ENCODE data around the gene LOXHD1.

Gene LOXHD1

DNA sequence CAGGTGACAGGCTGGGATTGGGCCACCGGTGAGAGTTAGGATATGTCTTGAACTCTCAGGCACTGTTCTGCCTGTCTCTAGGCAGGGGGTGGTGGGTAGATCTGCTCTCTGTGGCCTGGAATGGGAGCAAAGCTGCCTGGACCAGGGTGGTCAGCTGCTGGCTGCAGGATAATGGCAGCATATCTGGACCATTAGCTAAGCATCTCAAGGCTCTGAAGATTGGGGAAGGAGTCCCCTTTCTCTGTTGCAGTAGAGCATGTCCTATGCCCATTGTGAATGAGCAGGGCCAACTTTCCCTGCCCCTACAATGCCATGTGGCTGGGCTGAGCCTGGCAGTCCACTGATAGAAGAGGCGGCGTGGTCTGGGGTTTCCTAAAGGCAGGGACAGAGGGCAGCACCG lies 34.6 kb downstream of the LOXHD1 start:
- no peak overlapping the region for H2BK120ac ChIP-seq (ENCODE audit: insufficient read depth, low read length, poor library complexity)
- H3K4ac ChIP-seq (ENCODE audit: low read depth, low read length), result no peak overlapping the region
- H3K79me1 ChIP-seq (ENCODE audit: low read length), result no peaks in the 10 kb centered on the region
- H3K4me3 ChIP-seq (ENCODE audit: low read depth, low read length), result no peak overlapping the region
- H3K79me2 ChIP-seq (ENCODE audit: control insufficient read depth, insufficient read depth, low read length, poor library complexity), result no peaks in the 10 kb centered on the region
- H2AK5ac ChIP-seq (ENCODE audit: low read length), result no peak overlapping the region
- no peaks in the 10 kb centered on the region for H3K27me3 ChIP-seq (ENCODE audit: insufficient read depth, low read length)
- H4K12ac ChIP-seq (ENCODE audit: low read depth, low read length), result no peak overlapping the region
- H4K91ac ChIP-seq (ENCODE audit: low read depth, low read length), result no peak overlapping the region
- no peak overlapping the region for H2AFZ ChIP-seq (ENCODE audit: insufficient read depth, low read length, poor library complexity)
- H2BK5ac ChIP-seq (ENCODE audit: low read depth, low read length, poor library complexity), result no peak overlapping the region
- no peak for DNase-seq
- no peak overlapping the region for H2BK12ac ChIP-seq (ENCODE audit: low read length)
- no peak overlapping the region for H3K4me2 ChIP-seq (ENCODE audit: low read length)
- H3K36me3 ChIP-seq (ENCODE audit: control insufficient read depth in 1 of 2, insufficient read depth in 2 of 2, low read length in 2 of 2), result no peaks in the 10 kb centered on the region
- H4K8ac ChIP-seq (ENCODE audit: low read depth, low read length), result no peak overlapping the region
- H3K4me1 ChIP-seq (ENCODE audit: control insufficient read depth in 1 of 2, insufficient read depth in 2 of 2, low read length in 2 of 2), result no peaks in the 10 kb centered on the region
- no peak overlapping the region for H3K14ac ChIP-seq (ENCODE audit: low read length)
- no peak overlapping the region for H3K9ac ChIP-seq (ENCODE audit: low read length)
- H3K23ac ChIP-seq (ENCODE audit: low read length), result no peak overlapping the region
- no peak overlapping the region for H3K18ac ChIP-seq (ENCODE audit: low read length)
- no peaks in the 10 kb centered on the region for H3K9me3 ChIP-seq (ENCODE audit: insufficient read depth, low read depth, low read length)
- no CpG with 5 or more reads among the region's 4 CpGs for WGBS (ENCODE audit: extremely low coverage, insufficient coverage, insufficient read length)
- H3K27ac ChIP-seq (ENCODE audit: low read depth, low read length), result no peak overlapping the region

DNA sequence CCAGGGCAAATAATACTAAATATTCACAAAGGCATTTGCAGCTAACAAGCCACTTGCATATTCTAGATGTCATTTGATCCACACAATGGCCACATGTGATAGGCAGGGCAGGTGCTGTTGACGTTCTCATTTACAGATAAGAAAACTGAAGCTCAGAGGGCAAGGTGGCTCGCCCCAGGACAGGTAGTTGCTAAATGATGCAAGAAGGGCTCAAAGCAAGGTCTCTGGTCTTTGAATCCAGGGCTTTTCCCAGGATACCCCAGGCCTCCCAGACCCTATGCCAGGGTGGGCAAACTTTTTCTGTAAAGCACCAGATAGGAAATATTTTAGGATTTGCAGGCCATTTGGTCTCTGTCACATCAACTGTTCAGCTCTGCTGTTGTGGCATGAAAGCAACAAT lies 35.1 kb downstream of the LOXHD1 start:
- H3K9ac ChIP-seq (ENCODE audit: low read length), result no peak overlapping the region
- no peak overlapping the region for H2BK5ac ChIP-seq (ENCODE audit: low read depth, low read length, poor library complexity)
- H3K27me3 ChIP-seq (ENCODE audit: insufficient read depth, low read length), result no peaks in the 10 kb centered on the region
- H3K23ac ChIP-seq (ENCODE audit: low read length), result no peak overlapping the region
- H2AFZ ChIP-seq (ENCODE audit: insufficient read depth, low read length, poor library complexity), result no peak overlapping the region
- no peaks in the 10 kb centered on the region for H3K4me1 ChIP-seq (ENCODE audit: control insufficient read depth in 1 of 2, insufficient read depth in 2 of 2, low read length in 2 of 2)
- no peak overlapping the region for H3K4me2 ChIP-seq (ENCODE audit: low read length)
- H2BK12ac ChIP-seq (ENCODE audit: low read length), result no peak overlapping the region
- H3K14ac ChIP-seq (ENCODE audit: low read length), result no peak overlapping the region
- H2AK5ac ChIP-seq (ENCODE audit: low read length), result no peak overlapping the region
- no peaks in the 10 kb centered on the region for H3K79me1 ChIP-seq (ENCODE audit: low read length)
- no peak for DNase-seq
- no peaks in the 10 kb centered on the region for H3K36me3 ChIP-seq (ENCODE audit: control insufficient read depth in 1 of 2, insufficient read depth in 2 of 2, low read length in 2 of 2)
- H3K4me3 ChIP-seq (ENCODE audit: low read depth, low read length), result no peak overlapping the region
- no peak overlapping the region for H2BK120ac ChIP-seq (ENCODE audit: insufficient read depth, low read length, poor library complexity)
- no peak overlapping the region for H3K27ac ChIP-seq (ENCODE audit: low read depth, low read length)
- H3K18ac ChIP-seq (ENCODE audit: low read length), result no peak overlapping the region
- H4K12ac ChIP-seq (ENCODE audit: low read depth, low read length), result no peak overlapping the region
- no peak overlapping the region for H4K8ac ChIP-seq (ENCODE audit: low read depth, low read length)
- no peak overlapping the region for H3K4ac ChIP-seq (ENCODE audit: low read depth, low read length)
- no peak overlapping the region for H4K91ac ChIP-seq (ENCODE audit: low read depth, low read length)
- no peaks in the 10 kb centered on the region for H3K9me3 ChIP-seq (ENCODE audit: insufficient read depth, low read depth, low read length)
- H3K79me2 ChIP-seq (ENCODE audit: control insufficient read depth, insufficient read depth, low read length, poor library complexity), result no peaks in the 10 kb centered on the region
- no CpG with 5 or more reads among the region's 2 CpGs for WGBS (ENCODE audit: extremely low coverage, insufficient coverage, insufficient read length)

DNA sequence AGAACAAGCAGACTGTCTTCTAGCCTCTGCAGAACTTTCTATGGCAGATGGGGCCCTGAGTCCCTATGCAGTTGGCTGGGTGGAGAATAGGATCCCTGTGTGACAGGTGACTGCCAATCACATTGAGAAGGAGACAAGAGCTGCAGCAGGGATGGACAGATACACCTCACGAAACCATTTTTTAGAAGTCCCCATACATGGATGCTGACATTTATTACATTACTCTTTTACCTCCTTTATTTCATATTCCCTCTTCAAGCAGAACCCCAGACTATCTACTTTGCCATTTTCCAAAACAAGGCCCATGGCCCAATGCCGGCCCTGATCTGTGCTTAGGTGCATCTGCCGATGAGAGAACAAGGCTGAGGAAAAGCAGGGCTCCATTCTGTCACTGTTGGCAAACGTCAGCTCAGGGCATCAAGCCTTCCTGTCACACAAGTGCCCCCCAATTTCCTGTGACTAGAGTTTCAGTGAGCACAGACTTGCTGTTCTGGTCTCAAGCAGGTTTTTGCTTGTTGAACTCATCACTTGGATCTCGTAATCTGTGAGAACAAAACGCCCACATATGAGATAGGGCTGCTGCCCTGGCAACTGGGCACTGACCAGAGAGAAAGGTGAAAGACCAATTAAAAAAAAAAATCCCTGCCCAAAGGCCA lies 35.8 kb downstream of the LOXHD1 start:
- H3K4ac ChIP-seq (ENCODE audit: low read depth, low read length), result no peak overlapping the region
- no peak overlapping the region for H3K14ac ChIP-seq (ENCODE audit: low read length)
- no peak for DNase-seq
- no peak overlapping the region for H2BK5ac ChIP-seq (ENCODE audit: low read depth, low read length, poor library complexity)
- H3K23ac ChIP-seq (ENCODE audit: low read length), result no peak overlapping the region
- H4K91ac ChIP-seq (ENCODE audit: low read depth, low read length), result no peak overlapping the region
- no peaks in the 10 kb centered on the region for H3K79me2 ChIP-seq (ENCODE audit: control insufficient read depth, insufficient read depth, low read length, poor library complexity)
- H3K4me1 ChIP-seq (ENCODE audit: control insufficient read depth in 1 of 2, insufficient read depth in 2 of 2, low read length in 2 of 2), result no peaks in the 10 kb centered on the region
- no peaks in the 10 kb centered on the region for H3K36me3 ChIP-seq (ENCODE audit: control insufficient read depth in 1 of 2, insufficient read depth in 2 of 2, low read length in 2 of 2)
- H2AFZ ChIP-seq (ENCODE audit: insufficient read depth, low read length, poor library complexity), result no peak overlapping the region
- no peak overlapping the region for H2AK5ac ChIP-seq (ENCODE audit: low read length)
- no peak overlapping the region for H4K12ac ChIP-seq (ENCODE audit: low read depth, low read length)
- no peaks in the 10 kb centered on the region for H3K27me3 ChIP-seq (ENCODE audit: insufficient read depth, low read length)
- no peak overlapping the region for H3K4me3 ChIP-seq (ENCODE audit: low read depth, low read length)
- no peak overlapping the region for H3K27ac ChIP-seq (ENCODE audit: low read depth, low read length)
- no peak overlapping the region for H3K4me2 ChIP-seq (ENCODE audit: low read length)
- no peak overlapping the region for H2BK12ac ChIP-seq (ENCODE audit: low read length)
- H3K18ac ChIP-seq (ENCODE audit: low read length), result no peak overlapping the region
- no peak overlapping the region for H2BK120ac ChIP-seq (ENCODE audit: insufficient read depth, low read length, poor library complexity)
- no peak overlapping the region for H4K8ac ChIP-seq (ENCODE audit: low read depth, low read length)
- no peaks in the 10 kb centered on the region for H3K9me3 ChIP-seq (ENCODE audit: insufficient read depth, low read depth, low read length)
- no peaks in the 10 kb centered on the region for H3K79me1 ChIP-seq (ENCODE audit: low read length)
- WGBS (ENCODE audit: extremely low coverage, insufficient coverage, insufficient read length), result no CpG with 5 or more reads among the region's 6 CpGs
- no peak overlapping the region for H3K9ac ChIP-seq (ENCODE audit: low read length)

DNA sequence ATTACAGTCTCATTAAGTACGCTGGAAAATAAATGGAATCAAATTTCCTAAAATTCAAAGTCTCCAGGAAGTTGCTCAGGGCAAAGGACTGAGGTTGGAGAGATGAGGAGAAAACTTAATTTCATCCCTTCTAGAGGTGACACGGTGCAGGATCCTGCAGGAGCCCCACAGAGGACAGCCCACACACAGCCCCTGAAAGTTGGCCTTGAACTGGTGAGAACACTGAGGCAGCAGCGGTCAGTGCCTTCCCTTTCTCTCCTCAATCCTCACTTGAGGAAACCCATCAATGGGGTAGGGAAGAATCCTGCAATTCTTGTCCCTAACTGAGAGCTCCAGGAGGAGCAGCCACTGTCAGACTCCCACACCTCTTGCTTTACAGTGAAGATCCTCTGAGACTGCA lies 37.5 kb downstream of the LOXHD1 start:
- Histone ChIP-seq H2AFZ (ENCODE audit: insufficient read depth, low read length, poor library complexity) (no peak overlapping the region), H3K36me3 (ENCODE audit: control insufficient read depth in 1 of 2, insufficient read depth in 2 of 2, low read length in 2 of 2) (no peaks in the 10 kb centered on the region)
- no CpG with 5 or more reads among the region's 3 CpGs for WGBS (ENCODE audit: extremely low coverage, insufficient coverage, insufficient read length)

More for the DNA sequence above, 37.5 kb downstream of the LOXHD1 start:
- Histone ChIP-seq H3K23ac (ENCODE audit: low read length) (no peak overlapping the region), H3K79me2 (ENCODE audit: control insufficient read depth, insufficient read depth, low read length, poor library complexity) (no peaks in the 10 kb centered on the region), H2AK5ac (ENCODE audit: low read length) (no peak overlapping the region), H3K14ac (ENCODE audit: low read length) (no peak overlapping the region), H3K4ac (ENCODE audit: low read depth, low read length) (no peak overlapping the region), H2BK12ac (ENCODE audit: low read length) (no peak overlapping the region), H4K91ac (ENCODE audit: low read depth, low read length) (no peak overlapping the region), H3K79me1 (ENCODE audit: low read length) (no peaks in the 10 kb centered on the region), H3K9ac (ENCODE audit: low read length) (no peak overlapping the region), H2BK5ac (ENCODE audit: low read depth, low read length, poor library complexity) (no peak overlapping the region), H4K12ac (ENCODE audit: low read depth, low read length) (no peak overlapping the region), H3K4me3 (ENCODE audit: low read depth, low read length) (no peak overlapping the region), H3K27ac (ENCODE audit: low read depth, low read length) (no peak overlapping the region), H3K9me3 (ENCODE audit: insufficient read depth, low read depth, low read length) (no peaks in the 10 kb centered on the region), H4K8ac (ENCODE audit: low read depth, low read length) (no peak overlapping the region), H3K4me1 (ENCODE audit: control insufficient read depth in 1 of 2, insufficient read depth in 2 of 2, low read length in 2 of 2) (no peaks in the 10 kb centered on the region), H3K27me3 (ENCODE audit: insufficient read depth, low read length) (no peaks in the 10 kb centered on the region), H3K4me2 (ENCODE audit: low read length) (no peak overlapping the region), H2BK120ac (ENCODE audit: insufficient read depth, low read length, poor library complexity) (no peak overlapping the region), H3K18ac (ENCODE audit: low read length) (no peak overlapping the region)
- no peak for DNase-seq

Measured in trophoblast cell (in vitro differentiated cells and primary cell).